HG03565 (cell line): ENCODE measurements around the gene SEMA4D.
A peak's percentile ranks its signal among the peaks of the same experiment; 100 is the strongest.

Experiments
- ATAC-seq: cut with Tn5 transposase; IDR thresholded peaks from one replicate; pipeline ENCODE4 v1.9.1; 2021; ENCODE audit warnings: mild to moderate bottlenecking, moderate library complexity; ENCODE audit not compliant: unreplicated experiment

SEMA4D gene

GRCh38 chr9:89329917-89330316 is 168.0 kb downstream of the SEMA4D start:
- ATAC-seq, result no peak

- ATAC-seq, result no peak
These were observed 169.8 kb downstream of the SEMA4D start for GRCh38 chr9:89328064-89328463.

GRCh38 chr9:89325733-89326132 is 172.2 kb downstream of the SEMA4D start:
- ATAC-seq, result no peak

- ATAC-seq, result no peak
These were observed 174.5 kb downstream of the SEMA4D start for GRCh38 chr9:89323390-89323789.

- no peak for ATAC-seq
These were observed 178.7 kb downstream of the SEMA4D start for GRCh38 chr9:89319015-89319905.

- ATAC-seq, result peak; percentile 74
These were observed 179.5 kb downstream of the SEMA4D start, which contains the start of gene SECISBP2 for GRCh38 chr9:89318123-89319014. Gene SECISBP2 (plus strand): TSS chr9:89318500. CDS start chr9:89318577, 77 bp downstream.

- no peak for ATAC-seq
These were observed 180.6 kb downstream of the SEMA4D start for GRCh38 chr9:89317282-89317681.

GRCh38 chr9:89315482-89315881 is 182.4 kb downstream of the SEMA4D start:
- ATAC-seq, result no peak

GRCh38 chr9:89314955-89315354 is 183.0 kb downstream of the SEMA4D start:
- no peak for ATAC-seq

- ATAC-seq, result no peak
These were observed 184.1 kb downstream of the SEMA4D start for GRCh38 chr9:89313842-89314241.

- no peak for ATAC-seq
These were observed 185.7 kb downstream of the SEMA4D start for GRCh38 chr9:89312222-89312571.

GRCh38 chr9:89311346-89312221 is 186.3 kb downstream of the SEMA4D start:
- no peak for ATAC-seq
